Measurements from ENCODE around the gene GAL3ST3. TPM values are rescaled to one million over a fixed set of nuclear protein-coding genes. Genes with fewer than 3 reads are reported as not detected.

GAL3ST3 gene
- total and polyA plus RNA-seq, 12 donors: 0.07 to 4.6 (median 2.1) TPM

DNA sequence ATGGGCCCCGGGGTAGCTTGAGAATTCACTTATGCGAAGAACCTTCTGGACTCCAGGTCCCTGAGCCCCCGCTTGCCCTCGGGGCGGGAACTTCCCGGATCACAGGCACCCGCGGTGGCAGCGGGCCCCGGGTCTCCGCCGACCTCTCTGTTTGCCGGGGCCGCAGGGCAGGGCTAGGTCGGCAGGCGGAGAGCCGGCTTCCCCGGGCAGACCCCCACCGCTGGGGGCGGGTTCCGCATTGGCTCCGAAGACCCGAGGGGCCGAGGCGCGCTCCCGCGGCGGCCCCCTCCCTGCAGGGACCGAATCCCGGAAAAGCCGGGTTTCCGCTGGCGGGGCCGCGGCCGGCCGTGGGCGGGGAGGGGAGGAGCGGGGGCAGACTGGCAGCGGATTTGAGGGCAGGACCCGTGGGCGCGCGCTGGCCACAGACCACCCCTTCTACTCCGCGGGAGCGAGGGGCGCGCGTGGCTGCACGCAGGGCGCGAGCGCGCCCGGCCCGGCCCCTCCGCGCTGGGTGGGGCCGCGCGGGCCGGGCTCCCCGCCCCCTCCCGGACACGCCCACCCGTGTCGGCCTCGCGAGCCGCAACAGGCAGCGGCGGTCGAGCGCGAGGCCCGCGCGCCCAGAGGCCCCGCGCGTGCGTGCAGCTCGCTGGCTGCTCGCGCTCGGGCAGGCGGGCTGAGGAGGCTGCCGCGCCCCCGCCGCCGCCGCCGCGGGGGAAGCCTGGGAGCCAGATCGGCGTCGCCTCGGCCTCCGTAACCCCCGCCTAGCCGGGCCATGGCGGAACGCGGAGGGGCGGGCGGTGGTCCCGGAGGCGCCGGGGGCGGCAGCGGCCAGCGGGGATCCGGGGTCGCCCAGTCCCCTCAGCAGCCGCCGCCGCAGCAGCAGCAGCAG is 21.0 kb upstream of the GAL3ST3 start, which contains the start of gene PACS1:
Gene PACS1, plus strand, starts transcription at position 558 of the 889 bp plus-strand sequence. Its CDS starts 215 bp downstream, at position 773.
- peaks cover 0 to 3% (median 0%) of the 10 kb centered on the region in 11 donors for H3K9me3 ChIP-seq
- peak within 1 kb of the TSS; percentile 75 to 94 (median 88) for H3K4me3 ChIP-seq
- H3K36me3 ChIP-seq: peaks cover 0 to 68% (median 26%) of the 10 kb centered on the region in 9 donors
- peak within 1 kb of the TSS; percentile 96 to 100 (median 99) for H3K27ac ChIP-seq
- TF ChIP-seq, protein P1, sequence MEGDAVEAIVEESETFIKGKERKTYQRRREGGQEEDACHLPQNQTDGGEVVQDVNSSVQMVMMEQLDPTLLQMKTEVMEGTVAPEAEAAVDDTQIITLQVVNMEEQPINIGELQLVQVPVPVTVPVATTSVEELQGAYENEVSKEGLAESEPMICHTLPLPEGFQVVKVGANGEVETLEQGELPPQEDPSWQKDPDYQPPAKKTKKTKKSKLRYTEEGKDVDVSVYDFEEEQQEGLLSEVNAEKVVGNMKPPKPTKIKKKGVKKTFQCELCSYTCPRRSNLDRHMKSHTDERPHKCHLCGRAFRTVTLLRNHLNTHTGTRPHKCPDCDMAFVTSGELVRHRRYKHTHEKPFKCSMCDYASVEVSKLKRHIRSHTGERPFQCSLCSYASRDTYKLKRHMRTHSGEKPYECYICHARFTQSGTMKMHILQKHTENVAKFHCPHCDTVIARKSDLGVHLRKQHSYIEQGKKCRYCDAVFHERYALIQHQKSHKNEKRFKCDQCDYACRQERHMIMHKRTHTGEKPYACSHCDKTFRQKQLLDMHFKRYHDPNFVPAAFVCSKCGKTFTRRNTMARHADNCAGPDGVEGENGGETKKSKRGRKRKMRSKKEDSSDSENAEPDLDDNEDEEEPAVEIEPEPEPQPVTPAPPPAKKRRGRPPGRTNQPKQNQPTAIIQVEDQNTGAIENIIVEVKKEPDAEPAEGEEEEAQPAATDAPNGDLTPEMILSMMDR (IDR thresholded peaks at IDR 0.05): peak in 1 of 9 donors; percentile 11
- 0 to 1% methylated on average over 71 to 119 of the region's 120 CpGs for WGBS, 2 donors
- intact Hi-C loops (cut with DNase I): loop anchor here in 8 of 10 donors (2.0 to 10.0 kb wide), 5 partner anchors 17 to 65 kb away; partner anchors contain the start of gene SF3B2 (in 1 of the 8)
- DNase-seq: peak; percentile 86 to 87
- H3K27me3 ChIP-seq: no peaks in the 10 kb centered on the region
- H3K4me1 ChIP-seq: peaks cover 12 to 60% (median 35%) of the 10 kb centered on the region in 9 donors
- ATAC-seq: peak; percentile 65 to 89 (median 81)

DNA sequence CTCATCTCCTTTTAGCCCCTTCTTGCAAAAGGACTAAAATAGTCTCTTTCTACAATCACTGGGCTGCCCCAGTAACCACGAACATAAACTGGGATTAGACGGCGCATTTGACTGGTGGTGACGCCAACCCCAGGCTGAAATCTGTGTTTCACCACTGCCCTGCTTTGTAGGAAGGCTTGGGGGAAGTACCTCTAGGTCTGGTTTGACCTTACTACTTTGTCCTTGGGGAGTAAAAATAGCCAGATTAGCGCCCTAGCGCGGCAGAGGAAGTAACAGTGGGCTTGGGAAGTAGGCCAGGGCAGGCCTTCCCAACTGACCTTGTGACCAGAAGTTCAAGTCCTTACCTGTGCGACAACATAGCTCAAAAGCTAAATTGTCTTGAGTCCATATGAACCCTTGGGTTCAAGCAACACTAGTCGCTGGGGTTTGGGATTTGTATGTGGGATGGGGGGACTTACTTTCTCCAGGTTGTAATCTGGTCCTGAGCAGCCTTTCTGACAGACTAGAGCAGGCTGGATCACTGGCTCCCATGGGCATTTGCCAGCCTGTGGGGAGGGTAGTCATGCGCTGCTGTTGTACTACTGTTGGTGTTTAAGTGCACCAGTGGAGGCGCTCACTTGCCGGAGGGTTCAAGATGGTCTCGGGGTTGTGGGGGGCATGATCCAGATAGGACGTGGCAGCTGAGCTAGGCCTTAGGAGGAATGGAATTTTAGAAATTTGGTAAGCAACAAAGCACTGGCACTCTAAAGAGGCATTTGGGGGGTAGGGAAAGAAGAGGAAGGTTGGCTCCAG is 20.2 kb upstream of the GAL3ST3 start:
- Histone ChIP-seq H3K27me3 (no peaks in the 10 kb centered on the region), H3K36me3 (peaks cover 0 to 68% (median 34%) of the 10 kb centered on the region in 9 donors), H3K27ac (peak overlapping the region; percentile 96 to 100 (median 99)), H3K4me1 (peaks cover 12 to 60% (median 35%) of the 10 kb centered on the region in 9 donors), H3K9me3 (peaks cover 0 to 3% (median 0%) of the 10 kb centered on the region in 11 donors), H3K4me3 (peak overlapping the region; percentile 49 to 94 (median 88))
- DNase-seq (peak in 1 of 2 donors; percentile 62), ATAC-seq (peak; percentile 14 to 77 (median 67))
- intact Hi-C loops (cut with DNase I): loop anchor here in 4 of 10 donors (2.0 to 5.0 kb wide), 2 partner anchors 16 to 63 kb away; partner anchors contain the start of gene SF3B2 (in 1 of the 4)
- WGBS, 2 donors: 26 to 28% methylated on average over 14 of the region's 14 CpGs
- TF ChIP-seq, protein P1 (IDR thresholded peaks at IDR 0.05): peak in 1 of 9 donors; percentile 7

DNA sequence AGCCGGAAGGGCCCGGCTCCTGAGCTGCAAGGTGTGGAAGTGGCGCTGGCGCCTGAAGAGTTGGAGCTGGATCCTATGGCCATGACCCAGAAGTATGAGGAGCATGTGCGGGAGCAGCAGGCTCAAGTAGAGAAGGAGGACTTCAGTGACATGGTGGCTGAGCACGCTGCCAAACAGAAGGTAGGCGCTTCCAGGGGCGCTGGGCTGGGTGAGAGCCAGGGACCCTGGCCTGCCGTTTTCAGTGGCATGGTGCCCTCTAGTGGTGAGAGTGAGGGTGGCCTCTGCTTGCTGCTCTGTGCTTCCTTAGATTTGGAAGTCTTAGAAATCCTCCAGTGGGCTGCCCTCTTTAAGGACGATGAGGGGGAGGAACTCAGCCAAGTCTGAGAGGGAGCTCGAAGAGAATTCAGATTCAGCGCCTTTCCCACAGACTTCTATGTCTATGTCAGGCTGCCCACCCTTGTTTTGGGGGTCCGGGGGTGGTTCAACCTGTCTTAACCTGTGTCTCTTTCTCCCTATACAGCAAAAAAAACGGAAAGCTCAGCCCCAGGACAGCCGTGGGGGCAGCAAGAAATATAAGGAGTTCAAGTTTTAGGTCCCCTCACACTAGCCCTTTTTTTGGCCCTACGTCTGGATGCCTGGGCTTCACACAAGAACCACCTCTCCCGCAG is 19.3 kb upstream of the GAL3ST3 start:
- H3K27ac ChIP-seq: peak overlapping the region; percentile 96 to 100 (median 99)
- TF ChIP-seq, protein P1 (IDR thresholded peaks at IDR 0.05): peak; percentile 79 to 95 (median 90)
- 41 to 42% methylated on average over 17 of the region's 17 CpGs for WGBS, 2 donors
- peaks cover 12 to 60% (median 35%) of the 10 kb centered on the region in 9 donors for H3K4me1 ChIP-seq
- intact Hi-C loops (cut with DNase I): loop anchor here in 4 of 10 donors (2.0 to 5.0 kb wide), 2 partner anchors 15 to 64 kb away; partner anchors contain the start of gene SF3B2 (in 1 of the 4)
- peak; percentile 70 to 71 for DNase-seq
- ATAC-seq: peak; percentile 12 to 73 (median 54)
- no peak overlapping the region for H3K4me3 ChIP-seq
- peaks cover 0 to 3% (median 0%) of the 10 kb centered on the region in 11 donors for H3K9me3 ChIP-seq
- H3K36me3 ChIP-seq: peaks cover 0 to 68% (median 43%) of the 10 kb centered on the region in 9 donors
- H3K27me3 ChIP-seq: no peaks in the 10 kb centered on the region

All from heart right ventricle (tissue), 16 donors.